Kidney capillary endothelial cell (primary cell): Measurements from ENCODE around the gene PTPRT.

Experiments
- DNase-seq: peaks from one replicate; pipeline ENCODE4 v3.0.0-alpha.2; 2018; ENCODE audit warnings: low spot score

PTPRT gene

DNA sequence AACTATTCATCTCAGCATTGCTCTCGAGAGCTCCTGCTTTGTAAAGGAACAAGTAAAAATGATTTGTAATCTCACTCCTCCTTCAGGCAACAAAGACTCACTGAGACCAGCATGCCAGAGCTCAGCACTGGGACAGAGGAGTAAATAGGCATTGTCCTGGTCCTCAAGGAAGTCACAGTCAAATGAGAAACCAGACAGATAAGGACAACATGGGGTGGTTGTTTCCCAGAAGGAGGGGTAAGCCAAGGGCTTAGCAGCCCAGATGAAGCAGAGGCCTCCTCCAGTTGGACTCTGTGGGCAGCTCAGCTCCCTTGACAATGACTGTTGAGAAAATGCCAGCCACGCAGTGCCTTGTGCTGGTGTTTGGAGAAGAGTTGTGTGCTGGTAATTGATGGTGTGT is 1145.8 kb downstream of the PTPRT start:
- no peak for DNase-seq

DNA sequence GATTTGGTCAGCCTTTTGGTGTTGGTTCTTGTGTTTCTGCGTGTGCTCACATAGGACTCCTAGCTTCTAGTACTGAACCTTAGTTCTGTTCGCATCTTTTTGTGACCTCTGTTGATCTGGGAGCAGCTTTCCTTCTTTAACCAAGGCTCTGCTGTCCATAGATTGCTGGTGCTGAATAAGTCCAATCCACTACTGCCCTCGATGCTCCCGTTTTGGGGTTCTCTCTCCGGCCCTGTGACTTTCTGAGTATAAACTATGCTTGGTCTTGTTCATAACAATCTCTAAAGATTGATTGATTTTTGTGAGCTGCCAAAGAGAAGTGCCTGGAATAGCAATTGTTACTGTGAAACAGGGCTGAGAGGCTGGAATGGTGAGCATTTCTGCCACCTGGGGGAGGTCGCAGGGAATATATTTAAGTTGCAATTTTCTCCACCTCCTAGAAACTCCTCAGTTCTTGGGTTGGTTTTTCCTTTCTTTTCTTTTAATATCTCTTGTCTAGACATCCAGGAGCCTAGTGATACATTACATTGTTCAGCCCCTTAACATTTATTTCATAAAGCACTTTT is 1148.6 kb downstream of the PTPRT start:
- no peak for DNase-seq

DNA sequence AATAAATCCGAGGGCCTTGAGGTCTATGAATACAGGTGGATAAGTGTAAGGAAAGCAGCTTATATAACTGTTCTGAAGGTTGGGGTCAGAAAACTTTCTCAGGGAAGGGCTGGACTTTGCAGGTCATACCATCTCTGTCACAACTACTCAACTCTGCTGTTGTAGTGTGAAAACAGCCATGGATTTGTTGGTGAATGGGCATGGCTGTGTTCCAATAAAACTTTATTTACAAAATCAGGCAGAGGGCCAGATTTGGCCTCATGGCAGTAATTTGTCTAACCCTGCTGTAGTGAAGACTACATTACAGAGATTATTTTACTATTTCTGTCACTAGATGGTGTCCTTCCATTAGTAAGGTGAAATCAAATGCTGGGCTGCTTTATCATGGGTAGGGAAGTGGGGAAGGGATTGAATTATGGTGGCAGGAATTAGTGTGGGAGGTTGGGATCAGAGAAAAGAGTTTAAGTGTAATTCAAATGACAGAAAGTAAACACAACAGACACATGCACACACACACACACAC is 1161.9 kb downstream of the PTPRT start:
- DNase-seq, result no peak

DNA sequence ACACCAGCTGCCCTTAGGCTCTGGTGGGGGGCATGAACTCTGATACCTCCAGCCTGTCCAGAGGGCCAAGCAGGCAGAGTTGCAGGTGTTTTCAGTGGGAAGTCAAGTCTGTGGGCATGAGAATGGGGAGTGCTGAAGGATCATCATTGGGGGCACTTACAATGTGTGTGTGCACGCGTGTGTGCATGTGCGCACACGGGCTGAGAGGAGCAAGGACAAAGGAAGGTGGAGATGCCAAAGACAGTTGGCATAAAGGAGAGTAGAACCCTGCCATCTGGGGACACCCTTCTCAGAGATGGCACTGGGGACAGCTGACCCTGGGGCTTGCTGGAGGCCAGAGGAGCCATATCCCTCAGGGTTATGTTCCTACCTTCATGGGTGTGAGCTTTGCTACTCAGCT is 1163.1 kb downstream of the PTPRT start:
- DNase-seq, result no peak

DNA sequence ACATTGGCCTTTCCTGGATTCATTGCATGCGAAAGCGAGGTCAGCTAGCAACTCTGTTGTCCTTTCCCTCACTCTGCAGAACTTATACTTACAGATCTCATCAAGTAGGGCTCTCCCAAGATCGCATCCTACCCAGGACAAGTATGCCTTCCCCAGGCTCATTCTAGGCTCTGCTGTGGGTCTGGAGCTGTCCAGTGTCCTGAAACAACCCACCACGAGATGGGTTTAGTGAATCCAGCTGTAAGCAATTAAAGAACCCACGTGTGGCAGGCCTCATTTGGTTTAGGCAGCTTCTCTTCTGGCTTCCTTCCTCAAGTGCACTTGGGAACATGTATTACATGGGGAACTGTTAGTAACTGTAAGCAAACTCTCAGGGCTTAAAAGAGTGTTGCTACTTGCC is 1165.1 kb downstream of the PTPRT start:
- DNase-seq, result no peak
